Measurements from ENCODE around the gene GABARAPL2. TPM values are rescaled to one million over a fixed set of nuclear protein-coding genes. Genes with fewer than 3 reads are reported as not detected.

The GABARAPL2 gene
- total RNA-seq, 1 experiment from 2014 or later = 76.9 TPM

DNA sequence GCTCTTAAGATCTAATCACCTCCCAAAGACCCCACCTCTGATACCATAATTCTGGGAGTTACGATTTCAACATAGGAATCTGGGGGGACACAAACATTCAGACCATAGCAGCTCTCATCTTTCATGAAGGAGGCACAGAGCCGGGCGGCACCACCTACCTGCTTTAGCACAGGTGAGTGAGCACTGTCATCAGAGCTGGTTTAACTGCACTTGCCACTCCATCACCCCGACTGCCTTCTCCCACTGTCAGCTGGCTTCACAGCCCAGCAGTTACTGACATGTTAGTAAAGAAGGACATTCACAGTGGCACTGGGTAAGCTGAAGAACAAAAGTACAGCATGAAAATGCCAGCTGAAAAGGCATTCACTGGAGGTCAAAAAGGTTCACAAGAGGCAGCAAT is 22.5 kb downstream of the GABARAPL2 start:
- Histone ChIP-seq H3K27ac (ENCODE audit: low read depth, low read length) (no peak overlapping the region), H2AFZ (ENCODE audit: low read depth, low read length, poor library complexity, severe bottlenecking) (no peak overlapping the region), H3K9me3 (ENCODE audit: control insufficient read depth in 1 of 2, insufficient read depth in 1 of 2, low read depth in 1 of 2, low read length in 2 of 2) (no peaks in the 10 kb centered on the region), H3K4me2 (ENCODE audit: low read length) (no peak overlapping the region), H3K79me2 (ENCODE audit: insufficient read depth, low read length) (no peaks in the 10 kb centered on the region), H3K27me3 (ENCODE audit: insufficient read depth, low read length) (no peaks in the 10 kb centered on the region), H3K4me1 (ENCODE audit: control insufficient read depth in 1 of 2, insufficient read depth in 2 of 2, low read length in 2 of 2) (no peaks in the 10 kb centered on the region), H4K20me1 (ENCODE audit: insufficient read depth) (no peaks in the 10 kb centered on the region), H3K36me3 (ENCODE audit: control insufficient read depth in 1 of 2, insufficient read depth in 2 of 2, low read length in 2 of 2) (no peaks in the 10 kb centered on the region), H3K4me3 (replicated peaks in 1 of 2; ENCODE audit: low read depth in 1 of 2, low read length in 2 of 2) (no peak overlapping the region), H3K9ac (ENCODE audit: low read length) (no peak overlapping the region), H3K9me2 (ENCODE audit: insufficient read depth) (no peaks in the 10 kb centered on the region)
- ATAC-seq (no peak), DNase-seq (ENCODE audit: low read depth, low spot score) (no peak)
- intact Hi-C loops (cut with micrococcal nuclease) = no loop called here
- ChIA-PET POLR2A (no interaction called here), RAD21 (ENCODE audit: low non-redundant PET in 1 of 2, low total read pairs in 2 of 2, uncharacterized antibody in 2 of 2, unreplicated experiment in 2 of 2) (no interaction called here), CTCF (no interaction called here)
- no peak for TF ChIP-seq SP1 (IDR thresholded peaks at IDR 0.05; ENCODE audit: low read depth)
- TF ChIP-seq RAD21 (IDR thresholded peaks at IDR 0.05; ENCODE audit: low read depth) = no peak
- no peak for TF ChIP-seq EZH2phosphoT487 (IDR thresholded peaks at IDR 0.05; ENCODE audit: borderline replicate concordance)
- no peak for TF ChIP-seq ZNF274 (IDR thresholded peaks at IDR 0.05; ENCODE audit: low read depth, low read length)
- no peak for TF ChIP-seq ZFX (IDR thresholded peaks at IDR 0.05)
- no peak for TF ChIP-seq ELF1 (IDR thresholded peaks at IDR 0.05; ENCODE audit: borderline replicate concordance, low read depth)
- no peak for TF ChIP-seq EZH2 (IDR thresholded peaks at IDR 0.05)
- TF ChIP-seq TCF7L2 (IDR thresholded peaks at IDR 0.05; ENCODE audit: borderline replicate concordance, extremely low read depth, insufficient read depth, insufficient read length) = no peak
- no peak for TF ChIP-seq POLR2A (IDR thresholded peaks at IDR 0.05; ENCODE audit: borderline replicate concordance, extremely low read depth, insufficient read depth, insufficient read length)
- TF ChIP-seq MAX (IDR thresholded peaks at IDR 0.05) = no peak
- no peak for TF ChIP-seq YY1 (IDR thresholded peaks at IDR 0.05; ENCODE audit: extremely low read depth, insufficient replicate concordance, low read depth, low read length)
- TF ChIP-seq JUND (IDR thresholded peaks at IDR 0.05) = no peak
- no peak for TF ChIP-seq ZBTB33 (IDR thresholded peaks at IDR 0.05; ENCODE audit: extremely low read depth, insufficient replicate concordance, low read length)
- TF ChIP-seq EGR1 (IDR thresholded peaks at IDR 0.05; ENCODE audit: low read depth) = no peak
- BruUV-seq (replicated peaks) = no TSS peak

Measured in HCT116 (cell line).